HepG2 (cell line): ENCODE measurements around the gene UBR4. TPM values are rescaled to one million over a fixed set of nuclear protein-coding genes. Genes with fewer than 3 reads are reported as not detected.

Source experiments
- EP300 ChIP-seq, 3 experiments: sonication (generic) in 1 of 3; formaldehyde crosslinking in 1 of 3; IDR thresholded peaks; 2 replicates each; pipeline versions ENCODE4 v1.5.1 to v1.6.1; 2011 to 2020; ENCODE audit warnings: low read depth in 2 of 3, low read length in 2 of 3, borderline replicate concordance in 1 of 3, improper control_type of control experiment in 1 of 3, mild to moderate bottlenecking in 1 of 3, missing genetic modification reagents in 1 of 3, moderate library complexity in 1 of 3
- ERF ChIP-seq: IDR thresholded peaks from 2 replicates; pipeline ENCODE4 v1.6.1; 2018; ENCODE audit warnings: missing biosample characterization, missing genetic modification reagents
- IRF2 ChIP-seq: IDR thresholded peaks from 2 replicates; pipeline ENCODE4 v1.6.1; 2018; ENCODE audit warnings: missing genetic modification reagents, missing compliant biosample characterization
- MIXL1 ChIP-seq: IDR thresholded peaks from 2 replicates; pipeline ENCODE4 v1.6.1; 2016
- NONO ChIP-seq, 2 experiments: fragments of 450-650 bp in 1 of 2; sonication (generic) in 1 of 2; formaldehyde crosslinking in 1 of 2; IDR thresholded peaks in 1 of 2; conservative IDR thresholded peaks in 1 of 2; 2 replicates each; pipeline versions ENCODE4 v1.6.1 to v1.8.0; 2017 to 2022; ENCODE audit warnings: mild to moderate bottlenecking in 1 of 2, missing genetic modification reagents in 1 of 2, moderate library complexity in 1 of 2
- SAP130 ChIP-seq: IDR thresholded peaks from 2 replicates; pipeline ENCODE4 v1.6.1; 2016; ENCODE audit warnings: low read depth
- TAF15 ChIP-seq: fragments of 200-400 bp; formaldehyde crosslinking; IDR thresholded peaks from one replicate; pipeline ENCODE4 v1.6.1; 2018; ENCODE audit warnings: mild to moderate bottlenecking, low read depth, low read length; ENCODE audit not compliant: poor library complexity, severe bottlenecking
- TBL1XR1 ChIP-seq: fragments of 150-350 bp; IDR thresholded peaks from 2 replicates; pipeline ENCODE4 v1.6.1; 2014; ENCODE audit warnings: borderline replicate concordance, low read length; ENCODE audit not compliant: partially characterized antibody
- ZFP1 ChIP-seq: IDR thresholded peaks from 2 replicates; pipeline ENCODE4 v1.6.1; 2016
- ZFYVE20 ChIP-seq: sonication (generic); formaldehyde crosslinking; IDR thresholded peaks from 2 replicates; pipeline ENCODE4 v1.8.0; 2023; ENCODE audit warnings: low read depth, mild to moderate bottlenecking, moderate library complexity, missing genetic modification reagents, borderline replicate concordance
- polyA plus RNA-seq, 8 experiments: library from polyadenylated mRNA; depleted of rRNA in 3 of 8; stranded (reverse) in 7 of 8; unstranded in 1 of 8; fragments of >200 nt; fragmentation: Illumina TruSeq in 4 of 8; extraction: Trizol in 4 of 8; gene quantifications; 2 replicates each; pipeline versions ENCODE4 v1.2.1 to v1.2.3, GENCODE V29; 2011 to 2016; ENCODE audit warnings: low read depth in 4 of 8, missing spikeins in 1 of 8, mixed read lengths in 1 of 8; ENCODE audit not compliant: insufficient read depth in 1 of 8
- total RNA-seq, 5 experiments: library from RNA; depleted of rRNA; stranded (reverse); fragments of >200 nt; fragmentation: Illumina TruSeq; extraction: Trizol; gene quantifications; 2 replicates each; pipeline ENCODE4 v1.2.3, GENCODE V29; 2016; ENCODE audit warnings: low read depth in 1 of 5
- TF ChIP-seq, protein P1 (sequence below): sonication (generic); formaldehyde crosslinking; IDR thresholded peaks from 2 replicates; pipeline ENCODE4 v1.8.1; 2023; ENCODE audit warnings: mild to moderate bottlenecking, missing genetic modification reagents
- TF ChIP-seq, protein P2 (sequence below): sonication (generic); formaldehyde crosslinking; IDR thresholded peaks from 2 replicates; pipeline ENCODE4 v1.4.0; 2020; ENCODE audit warnings: missing genetic modification reagents
- TF ChIP-seq, protein P3 (sequence below): IDR thresholded peaks from 2 replicates; pipeline ENCODE4 v1.6.1; 2012; ENCODE audit warnings: low read depth, low read length, improper control_type of control experiment
- TF ChIP-seq, protein P4 (sequence below), 2 experiments: sonication (generic) in 1 of 2; formaldehyde crosslinking in 1 of 2; IDR thresholded peaks; 2 replicates each; pipeline versions ENCODE4 v1.4.0 to v1.6.1; 2016 to 2020; ENCODE audit warnings: borderline replicate concordance in 1 of 2, low read depth in 1 of 2, mild to moderate bottlenecking in 1 of 2, missing genetic modification reagents in 1 of 2
- TF ChIP-seq, protein P5 (sequence below): IDR thresholded peaks from 2 replicates; pipeline ENCODE4 v1.6.1; 2016; ENCODE audit warnings: mild to moderate bottlenecking

Gene UBR4
- total and polyA plus RNA-seq, 2 of the 13 experiments (the other 11 are each of a cell fraction or from before 2014, with no cell fraction given): 59.1 to 106 TPM

DNA sequence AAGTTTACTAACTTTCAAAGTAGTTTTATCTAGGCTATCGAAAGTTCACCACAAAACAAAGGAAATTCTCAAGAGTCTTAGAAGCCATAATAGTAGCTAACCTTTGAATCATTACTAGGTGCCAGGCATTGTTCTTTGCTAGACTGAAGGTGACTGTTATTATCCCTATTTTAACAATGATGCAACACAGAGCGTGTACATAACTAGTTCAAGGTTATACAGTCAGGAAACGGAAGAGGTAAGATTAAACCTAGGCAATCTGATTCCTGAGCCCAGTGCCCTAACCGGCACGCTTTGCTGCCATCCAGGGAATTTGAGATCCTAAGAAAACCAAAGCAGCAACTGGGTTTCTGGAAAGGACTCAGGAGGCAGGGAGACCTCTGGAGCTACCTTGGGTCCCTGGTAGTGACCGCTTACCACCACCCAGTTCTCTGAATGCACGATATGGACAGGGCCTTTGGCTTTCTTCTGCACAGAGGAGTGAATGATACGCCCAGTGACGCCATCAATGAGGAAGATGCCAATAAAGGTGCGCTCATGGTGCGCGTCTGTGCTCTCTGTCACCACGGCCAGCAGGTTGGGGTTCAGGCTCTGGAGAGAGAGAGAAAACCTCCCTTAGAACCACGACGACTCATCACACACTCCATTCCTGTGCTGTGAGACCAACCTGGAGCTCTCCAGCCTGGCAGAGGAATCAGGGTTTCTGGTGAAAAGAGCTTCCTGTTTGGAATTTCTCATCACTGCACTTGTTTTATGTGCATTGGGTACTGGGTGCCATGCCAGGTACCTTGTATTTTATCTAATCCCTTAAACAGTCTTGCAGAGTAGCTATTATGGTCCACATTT lies 13.1 kb upstream of the UBR4 start (continued):
- TF ChIP-seq, protein P1, sequence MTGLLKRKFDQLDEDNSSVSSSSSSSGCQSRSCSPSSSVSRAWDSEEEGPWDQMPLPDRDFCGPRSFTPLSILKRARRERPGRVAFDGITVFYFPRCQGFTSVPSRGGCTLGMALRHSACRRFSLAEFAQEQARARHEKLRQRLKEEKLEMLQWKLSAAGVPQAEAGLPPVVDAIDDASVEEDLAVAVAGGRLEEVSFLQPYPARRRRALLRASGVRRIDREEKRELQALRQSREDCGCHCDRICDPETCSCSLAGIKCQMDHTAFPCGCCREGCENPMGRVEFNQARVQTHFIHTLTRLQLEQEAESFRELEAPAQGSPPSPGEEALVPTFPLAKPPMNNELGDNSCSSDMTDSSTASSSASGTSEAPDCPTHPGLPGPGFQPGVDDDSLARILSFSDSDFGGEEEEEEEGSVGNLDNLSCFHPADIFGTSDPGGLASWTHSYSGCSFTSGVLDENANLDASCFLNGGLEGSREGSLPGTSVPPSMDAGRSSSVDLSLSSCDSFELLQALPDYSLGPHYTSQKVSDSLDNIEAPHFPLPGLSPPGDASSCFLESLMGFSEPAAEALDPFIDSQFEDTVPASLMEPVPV (CRISPR knock-in tag): no peak
- peak; percentile 80 for TF ChIP-seq SAP130 (CRISPR knock-in tag)
- TF ChIP-seq, protein P2, sequence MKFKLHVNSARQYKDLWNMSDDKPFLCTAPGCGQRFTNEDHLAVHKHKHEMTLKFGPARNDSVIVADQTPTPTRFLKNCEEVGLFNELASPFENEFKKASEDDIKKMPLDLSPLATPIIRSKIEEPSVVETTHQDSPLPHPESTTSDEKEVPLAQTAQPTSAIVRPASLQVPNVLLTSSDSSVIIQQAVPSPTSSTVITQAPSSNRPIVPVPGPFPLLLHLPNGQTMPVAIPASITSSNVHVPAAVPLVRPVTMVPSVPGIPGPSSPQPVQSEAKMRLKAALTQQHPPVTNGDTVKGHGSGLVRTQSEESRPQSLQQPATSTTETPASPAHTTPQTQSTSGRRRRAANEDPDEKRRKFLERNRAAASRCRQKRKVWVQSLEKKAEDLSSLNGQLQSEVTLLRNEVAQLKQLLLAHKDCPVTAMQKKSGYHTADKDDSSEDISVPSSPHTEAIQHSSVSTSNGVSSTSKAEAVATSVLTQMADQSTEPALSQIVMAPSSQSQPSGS (CRISPR knock-in tag): peak; percentile 76
- TF ChIP-seq ZFYVE20: no peak
- 0 out of 2 replicates have a peak, but pooled peaks have one; percentile 26 for TF ChIP-seq ZFP1 (CRISPR knock-in tag)
- TF ChIP-seq EP300 (IDR thresholded peaks at IDR 0.05; ENCODE audit: low read depth in 2 of 2, low read length in 2 of 2): peak in 1 of 2 experiments; percentile 69; a peak in 2 of 4 replicates
- no peak for TF ChIP-seq EP300 (CRISPR knock-in tag; IDR thresholded peaks at IDR 0.05; ENCODE audit: borderline replicate concordance)
- TF ChIP-seq ERF (CRISPR knock-in tag): 0 out of 2 replicates have a peak, but pooled peaks have one; percentile 39
- peak; percentile 74 for TF ChIP-seq TBL1XR1
- TF ChIP-seq, protein P3, sequence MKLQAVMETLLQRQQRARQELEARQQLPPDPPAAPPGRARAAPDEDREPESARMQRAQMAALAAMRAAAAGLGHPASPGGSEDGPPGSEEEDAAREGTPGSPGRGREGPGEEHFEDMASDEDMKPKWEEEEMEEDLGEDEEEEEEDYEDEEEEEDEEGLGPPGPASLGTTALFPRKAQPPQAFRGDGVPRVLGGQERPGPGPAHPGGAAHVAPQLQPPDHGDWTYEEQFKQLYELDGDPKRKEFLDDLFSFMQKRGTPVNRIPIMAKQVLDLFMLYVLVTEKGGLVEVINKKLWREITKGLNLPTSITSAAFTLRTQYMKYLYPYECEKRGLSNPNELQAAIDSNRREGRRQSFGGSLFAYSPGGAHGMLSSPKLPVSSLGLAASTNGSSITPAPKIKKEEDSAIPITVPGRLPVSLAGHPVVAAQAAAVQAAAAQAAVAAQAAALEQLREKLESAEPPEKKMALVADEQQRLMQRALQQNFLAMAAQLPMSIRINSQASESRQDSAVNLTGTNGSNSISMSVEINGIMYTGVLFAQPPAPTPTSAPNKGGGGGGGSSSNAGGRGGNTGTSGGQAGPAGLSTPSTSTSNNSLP: peak; percentile 56; the same call in 1 of the 2 replicates
- TF ChIP-seq IRF2 (CRISPR knock-in tag): peak; percentile 22; the same call in 1 of the 2 replicates
- peak; percentile 86 for TF ChIP-seq MIXL1
- TF ChIP-seq, protein P4, sequence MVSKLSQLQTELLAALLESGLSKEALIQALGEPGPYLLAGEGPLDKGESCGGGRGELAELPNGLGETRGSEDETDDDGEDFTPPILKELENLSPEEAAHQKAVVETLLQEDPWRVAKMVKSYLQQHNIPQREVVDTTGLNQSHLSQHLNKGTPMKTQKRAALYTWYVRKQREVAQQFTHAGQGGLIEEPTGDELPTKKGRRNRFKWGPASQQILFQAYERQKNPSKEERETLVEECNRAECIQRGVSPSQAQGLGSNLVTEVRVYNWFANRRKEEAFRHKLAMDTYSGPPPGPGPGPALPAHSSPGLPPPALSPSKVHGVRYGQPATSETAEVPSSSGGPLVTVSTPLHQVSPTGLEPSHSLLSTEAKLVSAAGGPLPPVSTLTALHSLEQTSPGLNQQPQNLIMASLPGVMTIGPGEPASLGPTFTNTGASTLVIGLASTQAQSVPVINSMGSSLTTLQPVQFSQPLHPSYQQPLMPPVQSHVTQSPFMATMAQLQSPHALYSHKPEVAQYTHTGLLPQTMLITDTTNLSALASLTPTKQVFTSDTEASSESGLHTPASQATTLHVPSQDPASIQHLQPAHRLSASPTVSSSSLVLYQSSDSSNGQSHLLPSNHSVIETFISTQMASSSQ (IDR thresholded peaks at IDR 0.05; ENCODE audit: low read depth): 0 out of 2 replicates have a peak, but pooled peaks have one; percentile 19
- TF ChIP-seq, protein P4 (CRISPR knock-in tag; IDR thresholded peaks at IDR 0.05; ENCODE audit: borderline replicate concordance): no peak
- TF ChIP-seq TAF15: no peak
- TF ChIP-seq NONO (IDR thresholded peaks at IDR 0.05): no peak
- TF ChIP-seq NONO (CRISPR knock-in tag; conservative IDR thresholded peaks at IDR 0.05): 0 out of 2 replicates have a peak, but pooled peaks have one; percentile 47
- TF ChIP-seq, protein P5, sequence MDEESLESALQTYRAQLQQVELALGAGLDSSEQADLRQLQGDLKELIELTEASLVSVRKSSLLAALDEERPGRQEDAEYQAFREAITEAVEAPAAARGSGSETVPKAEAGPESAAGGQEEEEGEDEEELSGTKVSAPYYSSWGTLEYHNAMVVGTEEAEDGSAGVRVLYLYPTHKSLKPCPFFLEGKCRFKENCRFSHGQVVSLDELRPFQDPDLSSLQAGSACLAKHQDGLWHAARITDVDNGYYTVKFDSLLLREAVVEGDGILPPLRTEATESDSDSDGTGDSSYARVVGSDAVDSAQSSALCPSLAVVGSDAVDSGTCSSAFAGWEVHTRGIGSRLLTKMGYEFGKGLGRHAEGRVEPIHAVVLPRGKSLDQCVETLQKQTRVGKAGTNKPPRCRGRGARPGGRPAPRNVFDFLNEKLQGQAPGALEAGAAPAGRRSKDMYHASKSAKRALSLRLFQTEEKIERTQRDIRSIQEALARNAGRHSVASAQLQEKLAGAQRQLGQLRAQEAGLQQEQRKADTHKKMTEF (CRISPR knock-in tag): 0 out of 2 replicates have a peak, but pooled peaks have one; percentile 42
